ENCODE measurements around the gene GLRA1.
"Not testable (repeated sequence)": the region's sequence is repeated elsewhere in the genome, so short reads cannot be mapped to it uniquely, and the experiment has no call there.

GLRA1 gene

GRCh38 chr5:151886546-151887275, 37.9 kb downstream of the GLRA1 start:
- in situ Hi-C loops (cut with HindIII; ENCODE audit: low sequenced_read_pairs) = no loop called here

- in situ Hi-C loops (cut with HindIII; ENCODE audit: low sequenced_read_pairs) = no loop called here
These were observed 39.3 kb downstream of the GLRA1 start for GRCh38 chr5:151885138-151885908.

- in situ Hi-C loops (cut with HindIII; ENCODE audit: low sequenced_read_pairs) = no loop called here
These were observed 42.9 kb downstream of the GLRA1 start for GRCh38 chr5:151881621-151882225.

- in situ Hi-C loops (cut with HindIII; ENCODE audit: low sequenced_read_pairs) = no loop called here
These were observed 44.3 kb downstream of the GLRA1 start for GRCh38 chr5:151880324-151880723.

- in situ Hi-C loops (cut with HindIII; ENCODE audit: low sequenced_read_pairs) = no loop called here
These were observed 51.0 kb downstream of the GLRA1 start for GRCh38 chr5:151873701-151874100.

GRCh38 chr5:151872701-151873100, 52.0 kb downstream of the GLRA1 start:
- in situ Hi-C loops (cut with HindIII; ENCODE audit: low sequenced_read_pairs) = no loop called here

- in situ Hi-C loops (cut with HindIII; ENCODE audit: low sequenced_read_pairs) = no loop called here
These were observed 53.8 kb downstream of the GLRA1 start for GRCh38 chr5:151870820-151871219.

- in situ Hi-C loops (cut with HindIII; ENCODE audit: low sequenced_read_pairs) = no loop called here
These were observed 54.4 kb downstream of the GLRA1 start for GRCh38 chr5:151870271-151870670.

- in situ Hi-C loops (cut with HindIII; ENCODE audit: low sequenced_read_pairs) = no loop called here
These were observed 54.8 kb downstream of the GLRA1 start for GRCh38 chr5:151869843-151870242.

- in situ Hi-C loops (cut with HindIII; ENCODE audit: low sequenced_read_pairs) = no loop called here
These were observed 56.2 kb downstream of the GLRA1 start for GRCh38 chr5:151868451-151868850.

- in situ Hi-C loops (cut with HindIII; ENCODE audit: low sequenced_read_pairs) = no loop called here
These were observed 60.4 kb downstream of the GLRA1 start for GRCh38 chr5:151864061-151864748.

GRCh38 chr5:151863566-151863965, 61.1 kb downstream of the GLRA1 start:
- in situ Hi-C loops (cut with HindIII; ENCODE audit: low sequenced_read_pairs) = no loop called here

GRCh38 chr5:151862811-151863472, 61.7 kb downstream of the GLRA1 start:
- in situ Hi-C loops (cut with HindIII; ENCODE audit: low sequenced_read_pairs) = no loop called here

- in situ Hi-C loops (cut with HindIII; ENCODE audit: low sequenced_read_pairs) = not testable (repeated sequence)
These were observed 63.8 kb downstream of the GLRA1 start for GRCh38 chr5:151860867-151861266.

- in situ Hi-C loops (cut with HindIII; ENCODE audit: low sequenced_read_pairs) = no loop called here
These were observed 67.8 kb downstream of the GLRA1 start for GRCh38 chr5:151856861-151857260.

- in situ Hi-C loops (cut with HindIII; ENCODE audit: low sequenced_read_pairs) = no loop called here
These were observed 69.0 kb downstream of the GLRA1 start for GRCh38 chr5:151855701-151856100.

- in situ Hi-C loops (cut with HindIII; ENCODE audit: low sequenced_read_pairs) = no loop called here
These were observed 76.8 kb downstream of the GLRA1 start for GRCh38 chr5:151847871-151848270.

GRCh38 chr5:151846765-151847164, 77.9 kb downstream of the GLRA1 start:
- in situ Hi-C loops (cut with HindIII; ENCODE audit: low sequenced_read_pairs) = no loop called here

- in situ Hi-C loops (cut with HindIII; ENCODE audit: low sequenced_read_pairs) = not testable (repeated sequence)
These were observed 91.8 kb downstream of the GLRA1 start for GRCh38 chr5:151832843-151833242.

GRCh38 chr5:151829370-151829769, 95.3 kb downstream of the GLRA1 start:
- in situ Hi-C loops (cut with HindIII; ENCODE audit: low sequenced_read_pairs) = loop anchor here (5.0 kb wide), 1 partner anchor 308 kb away; no protein-coding TSS in a partner anchor

- in situ Hi-C loops (cut with HindIII; ENCODE audit: low sequenced_read_pairs) = loop anchor here (5.0 kb wide), 1 partner anchor 312 kb away; no protein-coding TSS in a partner anchor
These were observed 99.2 kb downstream of the GLRA1 start for GRCh38 chr5:151825445-151825844.
